ENCODE measurements around the gene PLCH1.

PLCH1 gene

GRCh38 chr3:155369244-155369643, 375.6 kb downstream of the PLCH1 start:
- H3K9me2 ChIP-seq (ENCODE audit: low read depth, low read length), result no peaks in the 10 kb centered on the region
- no peaks in the 10 kb centered on the region for H3K36me3 ChIP-seq (ENCODE audit: insufficient read depth, low read length)
- no peaks in the 10 kb centered on the region for H3K27me3 ChIP-seq (ENCODE audit: insufficient read depth, low read length)
- H3K9me3 ChIP-seq (ENCODE audit: low read length), result peaks cover 3% of the 10 kb centered on the region; the same call in 1 of the 2 replicates
- no peak overlapping the region for H3K4me3 ChIP-seq (ENCODE audit: low read depth, low read length, poor library complexity, severe bottlenecking)
- no peak overlapping the region for H3K27ac ChIP-seq (ENCODE audit: low read depth, low read length, poor library complexity, severe bottlenecking)
- H3K4me2 ChIP-seq (ENCODE audit: low read length), result no peak overlapping the region
- H3K79me2 ChIP-seq (ENCODE audit: insufficient read depth, low read length), result no peaks in the 10 kb centered on the region
- TF ChIP-seq EZH2 (IDR thresholded peaks at IDR 0.05; ENCODE audit: borderline replicate concordance, low read length) (no peak), CTCF (IDR thresholded peaks at IDR 0.05; ENCODE audit: low read length) (no peak)
- no peaks in the 10 kb centered on the region for H3K4me1 ChIP-seq (ENCODE audit: insufficient read depth, low read length, severe bottlenecking)
- no peak overlapping the region for H2AFZ ChIP-seq (ENCODE audit: low read length)
- H3K9ac ChIP-seq (ENCODE audit: low read length), result no peak overlapping the region
- no peaks in the 10 kb centered on the region for H4K20me1 ChIP-seq (ENCODE audit: insufficient read depth, low read length)
- H3F3A ChIP-seq (ENCODE audit: insufficient read depth, low read length), result no peaks in the 10 kb centered on the region

DNA sequence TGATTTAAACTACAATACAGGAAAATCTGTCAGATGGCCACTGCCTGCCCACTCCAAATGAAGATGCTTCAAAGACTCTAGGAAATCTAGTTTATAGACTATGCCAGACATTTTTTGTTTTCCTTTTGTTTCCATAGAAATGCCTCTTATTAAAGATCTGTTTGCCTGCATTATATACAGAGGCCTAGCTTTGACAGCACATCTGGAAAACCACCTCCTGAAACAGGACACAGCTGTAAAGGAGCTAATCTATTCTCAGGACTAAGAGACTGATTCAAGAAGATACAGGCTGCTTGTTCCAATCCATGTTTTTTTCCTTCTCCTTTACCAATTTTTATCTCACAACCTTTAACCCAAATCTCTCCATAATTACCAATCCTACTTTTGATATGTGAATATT, 376.1 kb downstream of the PLCH1 start:
- H3K27me3 ChIP-seq (ENCODE audit: insufficient read depth, low read length), result no peaks in the 10 kb centered on the region
- H3K27ac ChIP-seq (ENCODE audit: low read depth, low read length, poor library complexity, severe bottlenecking), result no peak overlapping the region
- no peak overlapping the region for H3K9ac ChIP-seq (ENCODE audit: low read length)
- H3K4me1 ChIP-seq (ENCODE audit: insufficient read depth, low read length, severe bottlenecking), result no peaks in the 10 kb centered on the region
- TF ChIP-seq EZH2 (IDR thresholded peaks at IDR 0.05; ENCODE audit: borderline replicate concordance, low read length), result no peak
- no peak for TF ChIP-seq CTCF (IDR thresholded peaks at IDR 0.05; ENCODE audit: low read length)
- no peak overlapping the region for H3K4me2 ChIP-seq (ENCODE audit: low read length)
- H3K9me2 ChIP-seq (ENCODE audit: low read depth, low read length), result no peaks in the 10 kb centered on the region
- H3K79me2 ChIP-seq (ENCODE audit: insufficient read depth, low read length), result no peaks in the 10 kb centered on the region
- no peaks in the 10 kb centered on the region for H3F3A ChIP-seq (ENCODE audit: insufficient read depth, low read length)
- H3K9me3 ChIP-seq (ENCODE audit: low read length), result peaks cover 3% of the 10 kb centered on the region; the same call in 1 of the 2 replicates
- no peak overlapping the region for H2AFZ ChIP-seq (ENCODE audit: low read length)
- H3K4me3 ChIP-seq (ENCODE audit: low read depth, low read length, poor library complexity, severe bottlenecking), result no peak overlapping the region
- no peaks in the 10 kb centered on the region for H3K36me3 ChIP-seq (ENCODE audit: insufficient read depth, low read length)
- H4K20me1 ChIP-seq (ENCODE audit: insufficient read depth, low read length), result no peaks in the 10 kb centered on the region

- H3K9me3 ChIP-seq (ENCODE audit: low read length), result peaks cover 3% of the 10 kb centered on the region; the same call in 1 of the 2 replicates
- H3K9ac ChIP-seq (ENCODE audit: low read length), result no peak overlapping the region
- H3K4me1 ChIP-seq (ENCODE audit: insufficient read depth, low read length, severe bottlenecking), result no peaks in the 10 kb centered on the region
- H3K79me2 ChIP-seq (ENCODE audit: insufficient read depth, low read length), result no peaks in the 10 kb centered on the region
- H3F3A ChIP-seq (ENCODE audit: insufficient read depth, low read length), result no peaks in the 10 kb centered on the region
- no peaks in the 10 kb centered on the region for H4K20me1 ChIP-seq (ENCODE audit: insufficient read depth, low read length)
- H3K36me3 ChIP-seq (ENCODE audit: insufficient read depth, low read length), result no peaks in the 10 kb centered on the region
- no peak overlapping the region for H3K4me2 ChIP-seq (ENCODE audit: low read length)
- H3K9me2 ChIP-seq (ENCODE audit: low read depth, low read length), result no peaks in the 10 kb centered on the region
- H3K27me3 ChIP-seq (ENCODE audit: insufficient read depth, low read length), result no peaks in the 10 kb centered on the region
- no peak overlapping the region for H2AFZ ChIP-seq (ENCODE audit: low read length)
- no peak overlapping the region for H3K4me3 ChIP-seq (ENCODE audit: low read depth, low read length, poor library complexity, severe bottlenecking)
- no peak overlapping the region for H3K27ac ChIP-seq (ENCODE audit: low read depth, low read length, poor library complexity, severe bottlenecking)
- no peak for TF ChIP-seq CTCF (IDR thresholded peaks at IDR 0.05; ENCODE audit: low read length)
- no peak for TF ChIP-seq EZH2 (IDR thresholded peaks at IDR 0.05; ENCODE audit: borderline replicate concordance, low read length)
These were observed 377.4 kb downstream of the PLCH1 start for GRCh38 chr3:155367506-155367905.
